ENCODE measurements around the gene RCOR1. TPM values are rescaled to one million over a fixed set of nuclear protein-coding genes. Genes with fewer than 3 reads are reported as not detected.
"Not testable (repeated sequence)": the region's sequence is repeated elsewhere in the genome, so short reads cannot be mapped to it uniquely, and the experiment has no call there.

RCOR1 gene
- total and polyA plus RNA-seq, 8 donors, result 33.2 to 80.3 (median 63.6) TPM

GRCh38 chr14:102545461-102546265 lies 46.8 kb upstream of the RCOR1 start:
- intact Hi-C loops (cut with DNase I), result no loop called here
- Histone ChIP-seq H3K4me1 (peaks cover 0 to 14% of the 10 kb centered on the region in 2 donors), H3K36me3 (no peaks in the 10 kb centered on the region), H3K4me3 (no peak overlapping the region), H3K9me3 (no peaks in the 10 kb centered on the region), H3K27me3 (peaks cover 18 to 53% of the 10 kb centered on the region in 2 donors), H3K27ac (no peak overlapping the region)
- TF ChIP-seq CTCF (IDR thresholded peaks at IDR 0.05), result no peak
- DNase-seq (peak in 1 of 4 donors; percentile 78), ATAC-seq (no peak)

- ATAC-seq (no peak), DNase-seq (no peak)
- H3K4me3 ChIP-seq, result no peak overlapping the region
- H3K4me1 ChIP-seq, result peaks cover 0 to 14% of the 10 kb centered on the region in 2 donors
- H3K36me3 ChIP-seq, result no peaks in the 10 kb centered on the region
- peaks cover 18 to 40% of the 10 kb centered on the region in 2 donors for H3K27me3 ChIP-seq
- H3K9me3 ChIP-seq, result no peaks in the 10 kb centered on the region
- no peak overlapping the region for H3K27ac ChIP-seq
- intact Hi-C loops (cut with DNase I), result no loop called here
- no peak for TF ChIP-seq CTCF (IDR thresholded peaks at IDR 0.05)
These were observed 43.7 kb upstream of the RCOR1 start for GRCh38 chr14:102548616-102549240.

- not testable (repeated sequence) for DNase-seq, ATAC-seq
- peaks cover 0 to 12% of the 10 kb centered on the region in 2 donors for H3K4me1 ChIP-seq
These were observed 41.5 kb upstream of the RCOR1 start for GRCh38 chr14:102550927-102551401.

GRCh38 chr14:102551995-102552705 lies 40.3 kb upstream of the RCOR1 start:
- H3K27ac ChIP-seq, result no peak overlapping the region
- no peaks in the 10 kb centered on the region for H3K36me3 ChIP-seq
- H3K27me3 ChIP-seq, result peaks cover 0 to 7% of the 10 kb centered on the region in 2 donors
- peaks cover 0 to 13% of the 10 kb centered on the region in 2 donors for H3K4me1 ChIP-seq
- no peak for DNase-seq
- intact Hi-C loops (cut with DNase I), result no loop called here
- H3K9me3 ChIP-seq, result no peaks in the 10 kb centered on the region
- H3K4me3 ChIP-seq, result no peak overlapping the region
- no peak for ATAC-seq
- TF ChIP-seq CTCF (IDR thresholded peaks at IDR 0.05), result no peak

More at GRCh38 chr14:102550927-102551401, 41.5 kb upstream of the RCOR1 start:
- H3K27ac ChIP-seq; intact Hi-C loops (cut with DNase I); H3K4me3 ChIP-seq; H3K9me3 ChIP-seq; H3K36me3 ChIP-seq: not testable (repeated sequence)
- H3K27me3 ChIP-seq, result peaks cover 0 to 18% of the 10 kb centered on the region in 2 donors

GRCh38 chr14:102554821-102555819 lies 37.3 kb upstream of the RCOR1 start:
- peak; percentile 84 for ATAC-seq
- no peaks in the 10 kb centered on the region for H3K36me3 ChIP-seq
- H3K27ac ChIP-seq, result peak overlapping the region in 1 of 2 donors; percentile 73
- peak overlapping the region; percentile 75 to 88 for H3K4me3 ChIP-seq
- peaks cover 0 to 13% of the 10 kb centered on the region in 2 donors for H3K4me1 ChIP-seq
- DNase-seq, result peak in 3 of 4 donors; percentile 60 to 89 (median 65)
- no peaks in the 10 kb centered on the region for H3K9me3 ChIP-seq
- H3K27me3 ChIP-seq, result no peaks in the 10 kb centered on the region
- intact Hi-C loops (cut with DNase I), result no loop called here
- TF ChIP-seq CTCF (IDR thresholded peaks at IDR 0.05), result no peak

Data from left lung (tissue), 10 donors.